ENCODE data around the gene THUMPD2. TPM values are rescaled to one million over a fixed set of nuclear protein-coding genes. Genes with fewer than 3 reads are reported as not detected.

Gene THUMPD2
- total and polyA plus RNA-seq, 9 donors, result 10.5 to 22.0 (median 16.3) TPM

- no peak overlapping the region for H3K4me3 ChIP-seq
- intact Hi-C loops (cut with DNase I), result no loop called here
- no peaks in the 10 kb centered on the region for H3K36me3 ChIP-seq
- no peak for DNase-seq
- no peaks in the 10 kb centered on the region for H3K9me3 ChIP-seq
- TF ChIP-seq POLR2A (IDR thresholded peaks at IDR 0.05) (no peak), EP300 (IDR thresholded peaks at IDR 0.05) (no peak), CTCF (IDR thresholded peaks at IDR 0.05) (no peak)
- no peaks in the 10 kb centered on the region for H3K27me3 ChIP-seq
- WGBS, 3 donors, result 77 to 84% (median 77%) methylated on average over 9 of the region's 9 CpGs
- no peak overlapping the region for H3K27ac ChIP-seq
- H3K4me1 ChIP-seq (ENCODE audit: insufficient read depth), result no peaks in the 10 kb centered on the region
Measured at GRCh38 chr2:39718483-39718882, 60.6 kb downstream of the THUMPD2 start.

- TF ChIP-seq POLR2A (IDR thresholded peaks at IDR 0.05) (no peak), CTCF (IDR thresholded peaks at IDR 0.05) (no peak), EP300 (IDR thresholded peaks at IDR 0.05) (no peak)
- Histone ChIP-seq H3K4me3 (no peak overlapping the region), H3K36me3 (no peaks in the 10 kb centered on the region), H3K4me1 (ENCODE audit: insufficient read depth) (no peaks in the 10 kb centered on the region), H3K27ac (no peak overlapping the region), H3K9me3 (no peaks in the 10 kb centered on the region), H3K27me3 (no peaks in the 10 kb centered on the region)
- 90 to 94% (median 90%) methylated on average over 12 of the region's 12 CpGs for WGBS, 3 donors
- intact Hi-C loops (cut with DNase I), result no loop called here
- DNase-seq, result no peak
Measured at GRCh38 chr2:39717067-39717466, 62.0 kb downstream of the THUMPD2 start.

DNA sequence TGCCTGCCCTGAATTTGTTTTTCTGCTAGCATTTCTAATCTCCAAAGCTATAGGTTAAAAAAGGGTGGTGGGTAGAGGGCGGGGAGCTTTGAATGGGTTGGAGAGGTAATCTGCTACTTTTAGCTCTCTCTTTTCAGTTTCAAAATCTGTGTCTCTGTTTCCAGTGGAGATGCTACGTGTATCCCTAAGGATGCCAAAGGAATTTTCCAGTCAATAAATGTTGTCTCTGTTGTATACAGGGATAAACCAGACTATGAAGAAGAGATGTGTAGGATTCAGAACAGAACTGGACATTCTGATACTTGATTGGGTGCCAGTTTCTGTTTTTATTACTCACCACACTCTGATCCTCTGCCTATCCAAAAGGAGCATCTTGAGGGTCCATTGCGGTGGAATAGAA is 63.2 kb downstream of the THUMPD2 start:
- Histone ChIP-seq H3K27ac (no peak overlapping the region), H3K27me3 (no peaks in the 10 kb centered on the region), H3K4me3 (no peak overlapping the region), H3K9me3 (no peaks in the 10 kb centered on the region), H3K4me1 (ENCODE audit: insufficient read depth) (no peaks in the 10 kb centered on the region), H3K36me3 (no peaks in the 10 kb centered on the region)
- DNase-seq, result no peak
- intact Hi-C loops (cut with DNase I), result no loop called here
- TF ChIP-seq POLR2A (IDR thresholded peaks at IDR 0.05) (no peak), EP300 (IDR thresholded peaks at IDR 0.05) (no peak), CTCF (IDR thresholded peaks at IDR 0.05) (no peak)
- WGBS, 3 donors, result 94 to 96% (median 95%) methylated on average over 3 of the region's 3 CpGs

DNA sequence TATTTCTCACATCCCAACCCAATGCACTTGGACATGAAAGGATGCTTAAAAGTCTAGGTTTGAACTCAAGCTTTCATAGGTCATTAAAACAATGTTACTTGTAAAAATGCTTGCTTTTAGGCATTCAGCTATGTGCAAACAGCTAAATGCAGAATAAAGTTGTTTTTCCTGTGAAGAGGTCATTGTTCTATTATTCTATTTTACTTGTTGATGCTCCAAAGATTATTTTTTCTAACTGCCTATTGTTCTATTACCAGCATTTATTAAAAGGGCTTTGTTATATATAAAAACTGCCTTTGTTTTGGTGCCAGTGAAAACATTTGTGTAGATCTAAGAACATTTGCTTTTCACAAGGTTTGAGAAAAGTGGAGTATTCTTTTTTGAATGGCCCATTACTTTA is 64.0 kb downstream of the THUMPD2 start:
- Histone ChIP-seq H3K9me3 (no peaks in the 10 kb centered on the region), H3K4me1 (ENCODE audit: insufficient read depth) (no peaks in the 10 kb centered on the region), H3K27me3 (no peaks in the 10 kb centered on the region), H3K27ac (no peak overlapping the region), H3K4me3 (no peak overlapping the region), H3K36me3 (no peaks in the 10 kb centered on the region)
- intact Hi-C loops (cut with DNase I), result no loop called here
- DNase-seq, result no peak
- TF ChIP-seq POLR2A (IDR thresholded peaks at IDR 0.05) (no peak), EP300 (IDR thresholded peaks at IDR 0.05) (no peak), CTCF (IDR thresholded peaks at IDR 0.05) (no peak)

DNA sequence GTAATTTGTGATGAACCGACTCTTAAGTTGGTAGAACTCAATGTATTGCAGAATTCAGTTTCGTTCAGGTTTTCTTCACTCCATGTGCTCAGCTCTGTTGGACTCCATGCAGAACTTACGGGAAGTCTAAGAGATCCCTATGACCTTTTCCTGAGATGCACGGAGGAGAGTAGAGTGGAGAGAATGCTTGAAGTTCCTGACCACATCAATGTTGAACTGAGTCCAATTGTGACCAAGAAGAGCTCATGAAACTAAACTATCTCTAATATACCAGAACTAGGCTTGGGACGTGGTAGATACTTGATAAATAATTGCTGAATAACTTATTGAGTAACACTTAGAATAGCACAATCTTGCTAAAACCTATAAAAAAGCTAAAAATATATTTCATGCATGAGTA is 66.1 kb downstream of the THUMPD2 start:
- no peaks in the 10 kb centered on the region for H3K36me3 ChIP-seq
- 86 to 93% (median 88%) methylated on average over 5 of the region's 5 CpGs for WGBS, 3 donors
- no peaks in the 10 kb centered on the region for H3K9me3 ChIP-seq
- H3K27ac ChIP-seq, result no peak overlapping the region
- H3K27me3 ChIP-seq, result no peaks in the 10 kb centered on the region
- DNase-seq, result no peak
- no peaks in the 10 kb centered on the region for H3K4me1 ChIP-seq (ENCODE audit: insufficient read depth)
- no peak overlapping the region for H3K4me3 ChIP-seq
- intact Hi-C loops (cut with DNase I), result no loop called here
- TF ChIP-seq CTCF (IDR thresholded peaks at IDR 0.05), result no peak
- TF ChIP-seq EP300 (IDR thresholded peaks at IDR 0.05), result no peak
- no peak for TF ChIP-seq POLR2A (IDR thresholded peaks at IDR 0.05)

Data from ovary (tissue), 9 donors.